Peyer's patch (tissue), 4 donors: ENCODE results near the gene SLC6A18.

Experiments used
- POLR2A ChIP-seq, 2 donors: fragments of 450-650 bp; IDR thresholded peaks; one replicate each; pipeline ENCODE4 v1.5.1; 2017; ENCODE audit warnings: antibody characterized with exemption in 2 of 2, mild to moderate bottlenecking in 2 of 2, moderate library complexity in 2 of 2
- TF ChIP-seq, protein P1 (sequence below), 6 experiments: fragments of 450-650 bp in 4 of 6; fragments of 200-600 bp in 2 of 6; sonication (generic) in 1 of 6; IDR thresholded peaks; one replicate each; pipeline ENCODE4 v1.5.1; 2017 to 2019; ENCODE audit warnings: antibody characterized with exemption in 6 of 6, mild to moderate bottlenecking in 3 of 6, moderate library complexity in 1 of 6

DNA sequence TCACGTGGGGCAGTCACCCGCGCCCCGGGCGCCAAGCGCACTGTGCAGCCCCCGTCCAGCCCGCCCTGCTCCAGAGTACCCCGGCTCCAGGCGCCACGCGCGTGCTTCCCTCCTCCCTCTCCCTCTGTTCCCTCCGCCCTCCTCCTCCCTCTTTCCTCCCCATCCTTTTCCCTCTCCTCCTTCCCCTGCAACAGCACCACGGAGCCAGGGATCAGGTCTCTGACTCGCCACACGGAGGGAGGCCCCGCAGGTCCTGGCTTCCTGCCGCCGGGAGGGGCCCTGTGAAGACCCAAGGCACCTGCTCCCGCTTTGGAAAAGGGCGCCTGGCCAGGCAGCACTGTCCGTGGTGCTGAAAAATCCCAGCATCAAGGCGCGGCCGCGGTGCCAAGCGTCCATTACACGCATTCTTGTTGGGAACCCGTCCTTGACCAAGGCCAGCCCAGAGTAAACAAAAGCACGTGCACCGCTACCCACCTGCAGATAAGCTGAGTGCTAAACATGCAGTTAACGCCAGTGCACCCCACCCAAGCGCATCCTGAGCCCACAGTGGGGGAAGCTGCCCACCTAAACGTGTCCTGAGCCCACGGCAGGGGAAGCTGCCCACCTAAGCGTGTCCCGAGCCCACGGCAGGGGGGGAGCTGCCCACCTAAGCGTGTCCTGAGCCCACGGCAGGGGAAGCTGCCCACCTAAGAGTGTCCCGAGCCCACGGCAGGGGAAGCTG, 21.7 kb downstream of the SLC6A18 start:
- TF ChIP-seq, protein P1, sequence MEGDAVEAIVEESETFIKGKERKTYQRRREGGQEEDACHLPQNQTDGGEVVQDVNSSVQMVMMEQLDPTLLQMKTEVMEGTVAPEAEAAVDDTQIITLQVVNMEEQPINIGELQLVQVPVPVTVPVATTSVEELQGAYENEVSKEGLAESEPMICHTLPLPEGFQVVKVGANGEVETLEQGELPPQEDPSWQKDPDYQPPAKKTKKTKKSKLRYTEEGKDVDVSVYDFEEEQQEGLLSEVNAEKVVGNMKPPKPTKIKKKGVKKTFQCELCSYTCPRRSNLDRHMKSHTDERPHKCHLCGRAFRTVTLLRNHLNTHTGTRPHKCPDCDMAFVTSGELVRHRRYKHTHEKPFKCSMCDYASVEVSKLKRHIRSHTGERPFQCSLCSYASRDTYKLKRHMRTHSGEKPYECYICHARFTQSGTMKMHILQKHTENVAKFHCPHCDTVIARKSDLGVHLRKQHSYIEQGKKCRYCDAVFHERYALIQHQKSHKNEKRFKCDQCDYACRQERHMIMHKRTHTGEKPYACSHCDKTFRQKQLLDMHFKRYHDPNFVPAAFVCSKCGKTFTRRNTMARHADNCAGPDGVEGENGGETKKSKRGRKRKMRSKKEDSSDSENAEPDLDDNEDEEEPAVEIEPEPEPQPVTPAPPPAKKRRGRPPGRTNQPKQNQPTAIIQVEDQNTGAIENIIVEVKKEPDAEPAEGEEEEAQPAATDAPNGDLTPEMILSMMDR (IDR thresholded peaks at IDR 0.05), result no peak
- no peak for TF ChIP-seq POLR2A (IDR thresholded peaks at IDR 0.05)
